Measurements from ENCODE around the gene TGFBR2. TPM values are rescaled to one million over a fixed set of nuclear protein-coding genes. Genes with fewer than 3 reads are reported as not detected.
A peak's percentile ranks its signal among the peaks of the same experiment; 100 is the strongest.

The TGFBR2 gene
- total and polyA plus RNA-seq, 4 donors: 13.9 to 61.2 (median 33.7) TPM

DNA sequence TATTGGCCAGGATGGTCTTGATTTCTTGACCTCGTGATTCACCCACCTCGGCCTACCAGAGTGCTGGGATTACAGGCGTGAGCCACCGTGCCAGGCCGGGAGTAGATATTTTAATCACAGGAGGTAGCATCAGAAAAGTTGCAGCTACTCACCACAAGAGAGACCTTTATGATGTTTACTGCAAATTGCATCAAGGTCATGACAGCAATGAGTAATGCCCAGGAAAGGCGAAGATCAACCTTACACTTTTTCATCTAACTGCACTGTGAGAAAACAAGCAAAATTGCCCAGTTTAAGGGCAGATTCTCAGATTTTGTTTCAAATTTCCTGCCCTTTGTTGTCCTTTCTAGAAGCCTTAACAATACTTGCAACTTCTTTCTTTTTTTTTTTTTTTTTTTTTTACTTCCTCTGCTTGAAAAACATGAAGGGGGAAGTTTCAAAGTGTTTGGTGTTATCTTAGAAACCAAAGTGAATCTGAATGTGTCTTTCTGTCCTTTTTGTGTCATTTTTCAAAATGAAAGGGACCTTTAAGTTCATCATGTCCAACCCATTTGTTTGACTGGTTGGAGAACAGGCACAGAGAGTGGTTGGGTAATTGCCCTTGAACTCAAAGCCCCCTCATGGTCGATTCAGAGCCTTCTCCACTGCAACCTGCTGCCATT lies 25.0 kb downstream of the TGFBR2 start:
- H3K4me1 ChIP-seq (ENCODE audit: control insufficient read depth in 4 of 4, insufficient read depth in 4 of 4, low read length in 3 of 4): peaks cover 14 to 36% (median 21%) of the 10 kb centered on the region in 4 donors
- 57% methylated on average over 7 of the region's 7 CpGs for WGBS

DNA sequence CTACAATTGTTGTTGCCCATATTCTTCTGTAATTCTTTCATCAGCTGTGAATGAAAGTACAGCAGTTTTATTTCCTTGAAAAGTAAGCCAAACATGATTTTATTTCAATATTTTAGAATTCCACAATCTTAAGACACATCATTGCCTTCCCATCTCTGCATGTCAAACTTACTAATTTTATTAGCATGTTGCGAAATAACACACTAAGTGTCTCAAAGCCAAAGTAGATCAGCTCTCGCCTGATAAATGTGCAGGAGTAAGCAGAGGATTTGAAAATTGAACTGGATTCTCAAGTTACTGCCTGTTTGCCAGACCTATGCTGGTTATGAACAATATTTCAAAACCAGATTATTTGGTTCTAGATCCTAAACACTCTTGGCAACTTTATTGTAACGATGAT lies 25.7 kb downstream of the TGFBR2 start:
- no peak for DNase-seq (ENCODE audit: low spot score)
- Histone ChIP-seq H3K9me3 (ENCODE audit: control insufficient read depth in 4 of 4, low read length in 3 of 4) (no peaks in the 10 kb centered on the region), H3K4me3 (ENCODE audit: low read depth in 1 of 3, low read length in 3 of 3) (no peak overlapping the region), H3K4me1 (ENCODE audit: control insufficient read depth in 4 of 4, insufficient read depth in 4 of 4, low read length in 3 of 4) (peaks cover 8 to 29% (median 15%) of the 10 kb centered on the region in 4 donors), H3K27me3 (ENCODE audit: control insufficient read depth in 4 of 4, insufficient read depth in 4 of 4, low read length in 3 of 4) (no peaks in the 10 kb centered on the region), H3K36me3 (ENCODE audit: control insufficient read depth in 4 of 4, insufficient read depth in 3 of 4, low read depth in 1 of 4, low read length in 3 of 4) (no peaks in the 10 kb centered on the region), H3K9ac (ENCODE audit: low read depth in 1 of 2, low read length in 2 of 2) (no peak overlapping the region), H3K27ac (ENCODE audit: low read depth in 1 of 2, low read length in 2 of 2) (peak overlapping the region in 1 of 2 donors; percentile 55)
- TF ChIP-seq RAD21 (IDR thresholded peaks at IDR 0.05): no peak
- TF ChIP-seq JUND (IDR thresholded peaks at IDR 0.05): no peak
- TF ChIP-seq, protein P1, sequence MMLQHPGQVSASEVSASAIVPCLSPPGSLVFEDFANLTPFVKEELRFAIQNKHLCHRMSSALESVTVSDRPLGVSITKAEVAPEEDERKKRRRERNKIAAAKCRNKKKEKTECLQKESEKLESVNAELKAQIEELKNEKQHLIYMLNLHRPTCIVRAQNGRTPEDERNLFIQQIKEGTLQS (IDR thresholded peaks at IDR 0.05): no peak
- TF ChIP-seq FOXA1 (IDR thresholded peaks at IDR 0.05): no peak
- TF ChIP-seq RXRA (IDR thresholded peaks at IDR 0.05): peak in 1 of 2 donors; percentile 0
- 83% methylated on average over 3 of the region's 3 CpGs for WGBS

More for the DNA sequence above, 25.0 kb downstream of the TGFBR2 start:
- H3K27me3 ChIP-seq (ENCODE audit: control insufficient read depth in 4 of 4, insufficient read depth in 4 of 4, low read length in 3 of 4): no peaks in the 10 kb centered on the region
- no peak overlapping the region for H3K4me3 ChIP-seq (ENCODE audit: low read depth in 1 of 3, low read length in 3 of 3)
- no peak for DNase-seq (ENCODE audit: low spot score)
- peak overlapping the region; percentile 22 to 55 for H3K27ac ChIP-seq (ENCODE audit: low read depth in 1 of 2, low read length in 2 of 2)
- no peaks in the 10 kb centered on the region for H3K9me3 ChIP-seq (ENCODE audit: control insufficient read depth in 4 of 4, low read length in 3 of 4)
- H3K36me3 ChIP-seq (ENCODE audit: control insufficient read depth in 4 of 4, insufficient read depth in 3 of 4, low read depth in 1 of 4, low read length in 3 of 4): no peaks in the 10 kb centered on the region
- no peak overlapping the region for H3K9ac ChIP-seq (ENCODE audit: low read depth in 1 of 2, low read length in 2 of 2)
- TF ChIP-seq GABPA (IDR thresholded peaks at IDR 0.05 in 1 of 2, conservative IDR thresholded peaks at IDR 0.05 in 1 of 2) (no peak), RXRA (IDR thresholded peaks at IDR 0.05) (peak in 1 of 2 donors; percentile 11), SP1 (IDR thresholded peaks at IDR 0.05) (no peak), FOXA1 (IDR thresholded peaks at IDR 0.05) (no peak)

DNA sequence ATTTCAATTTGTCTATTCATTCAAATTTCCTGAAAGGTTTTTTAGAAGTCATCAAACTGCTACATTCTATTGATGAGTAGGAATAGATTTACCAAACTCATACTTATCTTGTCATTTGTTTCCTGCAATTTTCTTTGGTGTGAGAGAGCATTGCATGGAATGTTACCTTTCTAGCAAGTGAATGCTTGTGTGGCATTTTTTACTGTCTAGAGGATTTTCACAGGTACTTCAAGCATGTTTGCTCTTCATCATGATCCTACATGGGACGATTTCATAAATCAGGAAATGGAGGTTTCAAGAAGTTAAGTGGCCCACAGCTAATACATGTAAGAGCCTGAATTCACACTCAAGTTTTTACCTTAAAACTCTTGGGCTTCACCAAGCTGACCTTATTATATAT lies 26.1 kb downstream of the TGFBR2 start:
- H3K4me1 ChIP-seq (ENCODE audit: control insufficient read depth in 4 of 4, insufficient read depth in 4 of 4, low read length in 3 of 4): peaks cover 8 to 27% (median 15%) of the 10 kb centered on the region in 4 donors
- DNase-seq (ENCODE audit: low spot score): no peak
- TF ChIP-seq MAX (IDR thresholded peaks at IDR 0.05) (no peak), EGR1 (IDR thresholded peaks at IDR 0.05; ENCODE audit: low read depth in 2 of 2) (no peak), ZBTB33 (IDR thresholded peaks at IDR 0.05) (no peak), FOXA2 (IDR thresholded peaks at IDR 0.05) (no peak), JUND (IDR thresholded peaks at IDR 0.05) (no peak), NR2F2 (IDR thresholded peaks at IDR 0.05) (no peak), GABPA (IDR thresholded peaks at IDR 0.05 in 1 of 2, conservative IDR thresholded peaks at IDR 0.05 in 1 of 2) (no peak), HNF4G (IDR thresholded peaks at IDR 0.05) (no peak)
- TF ChIP-seq, protein P2, sequence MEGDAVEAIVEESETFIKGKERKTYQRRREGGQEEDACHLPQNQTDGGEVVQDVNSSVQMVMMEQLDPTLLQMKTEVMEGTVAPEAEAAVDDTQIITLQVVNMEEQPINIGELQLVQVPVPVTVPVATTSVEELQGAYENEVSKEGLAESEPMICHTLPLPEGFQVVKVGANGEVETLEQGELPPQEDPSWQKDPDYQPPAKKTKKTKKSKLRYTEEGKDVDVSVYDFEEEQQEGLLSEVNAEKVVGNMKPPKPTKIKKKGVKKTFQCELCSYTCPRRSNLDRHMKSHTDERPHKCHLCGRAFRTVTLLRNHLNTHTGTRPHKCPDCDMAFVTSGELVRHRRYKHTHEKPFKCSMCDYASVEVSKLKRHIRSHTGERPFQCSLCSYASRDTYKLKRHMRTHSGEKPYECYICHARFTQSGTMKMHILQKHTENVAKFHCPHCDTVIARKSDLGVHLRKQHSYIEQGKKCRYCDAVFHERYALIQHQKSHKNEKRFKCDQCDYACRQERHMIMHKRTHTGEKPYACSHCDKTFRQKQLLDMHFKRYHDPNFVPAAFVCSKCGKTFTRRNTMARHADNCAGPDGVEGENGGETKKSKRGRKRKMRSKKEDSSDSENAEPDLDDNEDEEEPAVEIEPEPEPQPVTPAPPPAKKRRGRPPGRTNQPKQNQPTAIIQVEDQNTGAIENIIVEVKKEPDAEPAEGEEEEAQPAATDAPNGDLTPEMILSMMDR (IDR thresholded peaks at IDR 0.05; ENCODE audit: low read depth, low read length, missing input control): no peak
- TF ChIP-seq, protein P1 (IDR thresholded peaks at IDR 0.05): no peak
- no peaks in the 10 kb centered on the region for H3K9me3 ChIP-seq (ENCODE audit: control insufficient read depth in 4 of 4, low read length in 3 of 4)
- H3K4me3 ChIP-seq (ENCODE audit: low read depth in 1 of 3, low read length in 3 of 3): no peak overlapping the region
- WGBS: 70% methylated on average over 1 of the region's 1 CpG
- peaks cover 0 to 2% (median 0%) of the 10 kb centered on the region in 4 donors for H3K36me3 ChIP-seq (ENCODE audit: control insufficient read depth in 4 of 4, insufficient read depth in 3 of 4, low read depth in 1 of 4, low read length in 3 of 4)
- H3K27me3 ChIP-seq (ENCODE audit: control insufficient read depth in 4 of 4, insufficient read depth in 4 of 4, low read length in 3 of 4): no peaks in the 10 kb centered on the region
- H3K27ac ChIP-seq (ENCODE audit: low read depth in 1 of 2, low read length in 2 of 2): peak overlapping the region in 1 of 2 donors; percentile 50
- no peak overlapping the region for H3K9ac ChIP-seq (ENCODE audit: low read depth in 1 of 2, low read length in 2 of 2)
